Esophagus muscularis mucosa (tissue), 4 donors: Measurements from ENCODE around the gene ZBTB7C.

ENCODE experiments used
- EP300 ChIP-seq: sonication (generic); formaldehyde crosslinking; IDR thresholded peaks from one replicate; pipeline ENCODE4 v1.6.1; 2017; ENCODE audit warnings: antibody characterized with exemption
- POLR2A ChIP-seq: fragments of 450-650 bp; IDR thresholded peaks from one replicate; pipeline ENCODE4 v1.6.1; 2017; ENCODE audit warnings: antibody characterized with exemption, moderate library complexity, mild to moderate bottlenecking, low read depth
- POLR2AphosphoS5 ChIP-seq, 2 donors: sonication (generic); formaldehyde crosslinking; IDR thresholded peaks; one replicate each; pipeline ENCODE4 v1.6.1; 2017; ENCODE audit warnings: antibody characterized with exemption in 2 of 2
- TF ChIP-seq, protein P1 (sequence below), 3 experiments: fragments of 200-600 bp in 2 of 3; fragments of 450-650 bp in 1 of 3; sonication (generic) in 2 of 3; IDR thresholded peaks; one replicate each; pipeline ENCODE4 v1.5.1; 2017 to 2019; ENCODE audit warnings: antibody characterized with exemption in 3 of 3, mild to moderate bottlenecking in 2 of 3, moderate library complexity in 1 of 3

GRCh38 chr18:48441405-48441881, 32.3 kb upstream of the ZBTB7C start:
- peak; percentile 14 to 30 for TF ChIP-seq POLR2AphosphoS5 (IDR thresholded peaks at IDR 0.05)
- TF ChIP-seq, protein P1, sequence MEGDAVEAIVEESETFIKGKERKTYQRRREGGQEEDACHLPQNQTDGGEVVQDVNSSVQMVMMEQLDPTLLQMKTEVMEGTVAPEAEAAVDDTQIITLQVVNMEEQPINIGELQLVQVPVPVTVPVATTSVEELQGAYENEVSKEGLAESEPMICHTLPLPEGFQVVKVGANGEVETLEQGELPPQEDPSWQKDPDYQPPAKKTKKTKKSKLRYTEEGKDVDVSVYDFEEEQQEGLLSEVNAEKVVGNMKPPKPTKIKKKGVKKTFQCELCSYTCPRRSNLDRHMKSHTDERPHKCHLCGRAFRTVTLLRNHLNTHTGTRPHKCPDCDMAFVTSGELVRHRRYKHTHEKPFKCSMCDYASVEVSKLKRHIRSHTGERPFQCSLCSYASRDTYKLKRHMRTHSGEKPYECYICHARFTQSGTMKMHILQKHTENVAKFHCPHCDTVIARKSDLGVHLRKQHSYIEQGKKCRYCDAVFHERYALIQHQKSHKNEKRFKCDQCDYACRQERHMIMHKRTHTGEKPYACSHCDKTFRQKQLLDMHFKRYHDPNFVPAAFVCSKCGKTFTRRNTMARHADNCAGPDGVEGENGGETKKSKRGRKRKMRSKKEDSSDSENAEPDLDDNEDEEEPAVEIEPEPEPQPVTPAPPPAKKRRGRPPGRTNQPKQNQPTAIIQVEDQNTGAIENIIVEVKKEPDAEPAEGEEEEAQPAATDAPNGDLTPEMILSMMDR (IDR thresholded peaks at IDR 0.05) = no peak
- no peak for TF ChIP-seq POLR2A
- TF ChIP-seq EP300 = no peak
